Measurements from ENCODE around the gene RNPEP. TPM values are rescaled to one million over a fixed set of nuclear protein-coding genes. Genes with fewer than 3 reads are reported as not detected.
A peak's percentile ranks its signal among the peaks of the same experiment; 100 is the strongest.

The RNPEP gene
- total and polyA plus RNA-seq, 2 of the 13 experiments (the other 11 are each of a cell fraction or from before 2014, with no cell fraction given): 20.6 to 38.4 TPM

- TF ChIP-seq FOXA3 (CRISPR knock-in tag; IDR thresholded peaks at IDR 0.05): no peak
- no peak for TF ChIP-seq THAP8 (CRISPR knock-in tag; IDR thresholded peaks at IDR 0.05; ENCODE audit: borderline replicate concordance)
- TF ChIP-seq KDM5B (CRISPR knock-in tag; IDR thresholded peaks at IDR 0.05; ENCODE audit: borderline replicate concordance): peak; percentile 85; the same call in 1 of the 2 replicates
- no peak for TF ChIP-seq U2AF1 (optimal IDR thresholded peaks at IDR 0.05; ENCODE audit: low read depth, low read length)
- no peak for TF ChIP-seq TBL1XR1 (IDR thresholded peaks at IDR 0.05; ENCODE audit: borderline replicate concordance, low read length, partially characterized antibody)
- TF ChIP-seq ZNF563 (CRISPR knock-in tag; IDR thresholded peaks at IDR 0.05): peak; percentile 95
- 0 out of 2 replicates have a peak, but pooled peaks have one; percentile 24 for TF ChIP-seq LBX2 (CRISPR knock-in tag; IDR thresholded peaks at IDR 0.05; ENCODE audit: borderline replicate concordance)
- no peak for TF ChIP-seq NFE2L2 (IDR thresholded peaks at IDR 0.05; ENCODE audit: low read length)
- peak; percentile 25; the same call in 1 of the 2 replicates for TF ChIP-seq ZNF503 (CRISPR knock-in tag; IDR thresholded peaks at IDR 0.05)
- TF ChIP-seq REST (IDR thresholded peaks at IDR 0.05; ENCODE audit: borderline replicate concordance in 1 of 2, low read depth in 1 of 2, low read length in 2 of 2): no peak
- no peak for TF ChIP-seq CREBL2 (CRISPR knock-in tag; IDR thresholded peaks at IDR 0.05; ENCODE audit: borderline replicate concordance)
- TF ChIP-seq ZGPAT (CRISPR knock-in tag; IDR thresholded peaks at IDR 0.05): peak; percentile 63; the same call in 1 of the 2 replicates
- TF ChIP-seq ZNF225 (CRISPR knock-in tag; IDR thresholded peaks at IDR 0.05): peak; percentile 39; the same call in 1 of the 2 replicates
- no peak for TF ChIP-seq ZMYM2 (CRISPR knock-in tag; IDR thresholded peaks at IDR 0.05)
- no peak for TF ChIP-seq TBX3 (IDR thresholded peaks at IDR 0.05; ENCODE audit: borderline replicate concordance)
- TF ChIP-seq NFYB (CRISPR knock-in tag; IDR thresholded peaks at IDR 0.05): no peak
- TF ChIP-seq SATB2 (CRISPR knock-in tag; IDR thresholded peaks at IDR 0.05): no peak
- no peak for TF ChIP-seq CBX2 (IDR thresholded peaks at IDR 0.05; ENCODE audit: low read depth, low read length)
- TF ChIP-seq CBX2 (CRISPR knock-in tag; IDR thresholded peaks at IDR 0.05; ENCODE audit: low read depth): no peak
- TF ChIP-seq MBNL3 (CRISPR knock-in tag; conservative IDR thresholded peaks at IDR 0.05): no peak
- 0 out of 2 replicates have a peak, but pooled peaks have one; percentile 50 for TF ChIP-seq ZNF329 (CRISPR knock-in tag; IDR thresholded peaks at IDR 0.05; ENCODE audit: low read depth)
Observed at GRCh38 chr1:201982623-201983379, at the start of gene RNPEP (continued).

All from HepG2 (cell line).